ENCODE results near the gene ARMH3.
A peak's percentile ranks its signal among the peaks of the same experiment; 100 is the strongest.

Gene ARMH3

GRCh38 chr10:102055647-102056419 lies at the start of gene ARMH3:
ARMH3 (minus strand) TSS chr10:102056173; CDS start chr10:102040114, 16,059 bp downstream.
- Histone ChIP-seq H3K4me1 (ENCODE audit: control insufficient read depth, insufficient read depth, low read length) (peaks cover 2% of the 10 kb centered on the region), H3K36me3 (ENCODE audit: control insufficient read depth, insufficient read depth, low read length) (no peaks in the 10 kb centered on the region), H3K4me3 (ENCODE audit: low read depth, low read length) (peak within 1 kb of the TSS; percentile 72)

GRCh38 chr10:102102421-102102820 lies 46.4 kb upstream of the ARMH3 start:
- Histone ChIP-seq H3K4me3 (ENCODE audit: low read depth, low read length) (no peak overlapping the region), H3K4me1 (ENCODE audit: control insufficient read depth, insufficient read depth, low read length) (no peaks in the 10 kb centered on the region), H3K36me3 (ENCODE audit: control insufficient read depth, insufficient read depth, low read length) (peaks cover 12% of the 10 kb centered on the region), H3K9me3 (ENCODE audit: control insufficient read depth, insufficient read depth, low read length) (no peaks in the 10 kb centered on the region), H3K9ac (ENCODE audit: low read depth, low read length) (no peak overlapping the region), H3K27me3 (ENCODE audit: control insufficient read depth, insufficient read depth, low read length) (no peaks in the 10 kb centered on the region)

More at GRCh38 chr10:102055647-102056419, at the start of gene ARMH3:
- Histone ChIP-seq H3K9ac (ENCODE audit: low read depth, low read length) (peak within 1 kb of the TSS; percentile 68), H3K9me3 (ENCODE audit: control insufficient read depth, insufficient read depth, low read length) (no peaks in the 10 kb centered on the region), H3K27me3 (ENCODE audit: control insufficient read depth, insufficient read depth, low read length) (no peaks in the 10 kb centered on the region)

GRCh38 chr10:102101152-102101551 lies 45.2 kb upstream of the ARMH3 start:
- no peaks in the 10 kb centered on the region for H3K27me3 ChIP-seq (ENCODE audit: control insufficient read depth, insufficient read depth, low read length)
- H3K9me3 ChIP-seq (ENCODE audit: control insufficient read depth, insufficient read depth, low read length), result no peaks in the 10 kb centered on the region
- H3K4me3 ChIP-seq (ENCODE audit: low read depth, low read length), result no peak overlapping the region
- H3K4me1 ChIP-seq (ENCODE audit: control insufficient read depth, insufficient read depth, low read length), result no peaks in the 10 kb centered on the region
- H3K36me3 ChIP-seq (ENCODE audit: control insufficient read depth, insufficient read depth, low read length), result peaks cover 5% of the 10 kb centered on the region
- no peak overlapping the region for H3K9ac ChIP-seq (ENCODE audit: low read depth, low read length)

GRCh38 chr10:102096449-102096848 lies 40.5 kb upstream of the ARMH3 start:
- no peak overlapping the region for H3K9ac ChIP-seq (ENCODE audit: low read depth, low read length)
- no peaks in the 10 kb centered on the region for H3K4me1 ChIP-seq (ENCODE audit: control insufficient read depth, insufficient read depth, low read length)
- H3K9me3 ChIP-seq (ENCODE audit: control insufficient read depth, insufficient read depth, low read length), result no peaks in the 10 kb centered on the region
- H3K36me3 ChIP-seq (ENCODE audit: control insufficient read depth, insufficient read depth, low read length), result no peaks in the 10 kb centered on the region
- H3K27me3 ChIP-seq (ENCODE audit: control insufficient read depth, insufficient read depth, low read length), result no peaks in the 10 kb centered on the region
- no peak overlapping the region for H3K4me3 ChIP-seq (ENCODE audit: low read depth, low read length)

GRCh38 chr10:102090772-102091171 lies 34.8 kb upstream of the ARMH3 start:
- no peaks in the 10 kb centered on the region for H3K4me1 ChIP-seq (ENCODE audit: control insufficient read depth, insufficient read depth, low read length)
- H3K36me3 ChIP-seq (ENCODE audit: control insufficient read depth, insufficient read depth, low read length), result no peaks in the 10 kb centered on the region
- no peaks in the 10 kb centered on the region for H3K27me3 ChIP-seq (ENCODE audit: control insufficient read depth, insufficient read depth, low read length)
- no peak overlapping the region for H3K9ac ChIP-seq (ENCODE audit: low read depth, low read length)
- H3K4me3 ChIP-seq (ENCODE audit: low read depth, low read length), result no peak overlapping the region
- H3K9me3 ChIP-seq (ENCODE audit: control insufficient read depth, insufficient read depth, low read length), result no peaks in the 10 kb centered on the region

GRCh38 chr10:102086196-102086595 lies 30.2 kb upstream of the ARMH3 start:
- Histone ChIP-seq H3K9me3 (ENCODE audit: control insufficient read depth, insufficient read depth, low read length) (no peaks in the 10 kb centered on the region), H3K9ac (ENCODE audit: low read depth, low read length) (no peak overlapping the region), H3K4me1 (ENCODE audit: control insufficient read depth, insufficient read depth, low read length) (no peaks in the 10 kb centered on the region), H3K27me3 (ENCODE audit: control insufficient read depth, insufficient read depth, low read length) (no peaks in the 10 kb centered on the region), H3K36me3 (ENCODE audit: control insufficient read depth, insufficient read depth, low read length) (no peaks in the 10 kb centered on the region), H3K4me3 (ENCODE audit: low read depth, low read length) (no peak overlapping the region)

GRCh38 chr10:102085336-102085735 lies 29.4 kb upstream of the ARMH3 start:
- Histone ChIP-seq H3K9ac (ENCODE audit: low read depth, low read length) (no peak overlapping the region), H3K27me3 (ENCODE audit: control insufficient read depth, insufficient read depth, low read length) (no peaks in the 10 kb centered on the region), H3K36me3 (ENCODE audit: control insufficient read depth, insufficient read depth, low read length) (no peaks in the 10 kb centered on the region), H3K4me3 (ENCODE audit: low read depth, low read length) (no peak overlapping the region), H3K9me3 (ENCODE audit: control insufficient read depth, insufficient read depth, low read length) (no peaks in the 10 kb centered on the region), H3K4me1 (ENCODE audit: control insufficient read depth, insufficient read depth, low read length) (no peaks in the 10 kb centered on the region)

- Histone ChIP-seq H3K36me3 (ENCODE audit: control insufficient read depth, insufficient read depth, low read length) (no peaks in the 10 kb centered on the region), H3K9me3 (ENCODE audit: control insufficient read depth, insufficient read depth, low read length) (no peaks in the 10 kb centered on the region)
Observed at GRCh38 chr10:102083541-102083940, 27.6 kb upstream of the ARMH3 start.

GRCh38 chr10:102072673-102073527 lies 16.9 kb upstream of the ARMH3 start:
- Histone ChIP-seq H3K9me3 (ENCODE audit: control insufficient read depth, insufficient read depth, low read length) (no peaks in the 10 kb centered on the region), H3K27me3 (ENCODE audit: control insufficient read depth, insufficient read depth, low read length) (no peaks in the 10 kb centered on the region), H3K36me3 (ENCODE audit: control insufficient read depth, insufficient read depth, low read length) (no peaks in the 10 kb centered on the region), H3K9ac (ENCODE audit: low read depth, low read length) (no peak overlapping the region), H3K4me1 (ENCODE audit: control insufficient read depth, insufficient read depth, low read length) (no peaks in the 10 kb centered on the region), H3K4me3 (ENCODE audit: low read depth, low read length) (no peak overlapping the region)

More at GRCh38 chr10:102083541-102083940, 27.6 kb upstream of the ARMH3 start:
- Histone ChIP-seq H3K9ac (ENCODE audit: low read depth, low read length) (no peak overlapping the region), H3K27me3 (ENCODE audit: control insufficient read depth, insufficient read depth, low read length) (no peaks in the 10 kb centered on the region), H3K4me3 (ENCODE audit: low read depth, low read length) (no peak overlapping the region), H3K4me1 (ENCODE audit: control insufficient read depth, insufficient read depth, low read length) (no peaks in the 10 kb centered on the region)

GRCh38 chr10:102069071-102069470 lies 13.1 kb upstream of the ARMH3 start:
- no peaks in the 10 kb centered on the region for H3K36me3 ChIP-seq (ENCODE audit: control insufficient read depth, insufficient read depth, low read length)
- H3K27me3 ChIP-seq (ENCODE audit: control insufficient read depth, insufficient read depth, low read length), result peaks cover 4% of the 10 kb centered on the region
- H3K9me3 ChIP-seq (ENCODE audit: control insufficient read depth, insufficient read depth, low read length), result no peaks in the 10 kb centered on the region
- H3K9ac ChIP-seq (ENCODE audit: low read depth, low read length), result no peak overlapping the region
- H3K4me3 ChIP-seq (ENCODE audit: low read depth, low read length), result no peak overlapping the region
- peaks cover 4% of the 10 kb centered on the region for H3K4me1 ChIP-seq (ENCODE audit: control insufficient read depth, insufficient read depth, low read length)

- H3K4me3 ChIP-seq (ENCODE audit: low read depth, low read length), result no peak overlapping the region
- no peaks in the 10 kb centered on the region for H3K36me3 ChIP-seq (ENCODE audit: control insufficient read depth, insufficient read depth, low read length)
- H3K4me1 ChIP-seq (ENCODE audit: control insufficient read depth, insufficient read depth, low read length), result peaks cover 4% of the 10 kb centered on the region
- H3K9me3 ChIP-seq (ENCODE audit: control insufficient read depth, insufficient read depth, low read length), result no peaks in the 10 kb centered on the region
- H3K27me3 ChIP-seq (ENCODE audit: control insufficient read depth, insufficient read depth, low read length), result peaks cover 4% of the 10 kb centered on the region
- H3K9ac ChIP-seq (ENCODE audit: low read depth, low read length), result no peak overlapping the region
Observed at GRCh38 chr10:102068216-102068615, 12.2 kb upstream of the ARMH3 start.
